H1 (cell line): ENCODE results near the gene RPL22L1. TPM values are rescaled to one million over a fixed set of nuclear protein-coding genes. Genes with fewer than 3 reads are reported as not detected.

Experiments
- CTCF ChIA-PET: fragments of 300-600 bp; sonication (Branson Sonifier 250); formaldehyde crosslinking; loops from one replicate; lab custom pipeline; 2021; ENCODE audit not compliant: partially characterized antibody; lab: Charles Lee
- POLR2A ChIA-PET: fragments of 300-600 bp; sonication (Branson Sonifier 250); formaldehyde crosslinking; loops from one replicate; lab custom pipeline; 2021; ENCODE audit warnings: inconsistent platforms; ENCODE audit not compliant: partially characterized antibody; lab: Charles Lee
- DNase-seq, 2 experiments: peaks; one replicate each; pipeline versions ENCODE4 v3.0.0 to v3.0.0-alpha.2; 2010 to 2022; ENCODE audit warnings: low spot score in 2 of 2, low read depth in 1 of 2, mixed read lengths in 1 of 2
- FAIRE-seq: peaks from 2 replicates; lab custom pipeline; 2011; peaks lifted over from hg19 to GRCh38; lab: Jason Lieb, UNC
- H2AFZ ChIP-seq: 2 replicates; pipeline ENCODE4 v1.8.1; 2012; ENCODE audit warnings: low read length, inconsistent platforms
- H2AK5ac ChIP-seq: 2 replicates; pipeline ENCODE4 v1.6.1; 2013; ENCODE audit warnings: low read depth, low read length
- H2BK120ac ChIP-seq: replicated peaks from 2 replicates; pipeline ENCODE3; 2013; ENCODE audit warnings: low read depth, low read length, inconsistent platforms
- H2BK12ac ChIP-seq: 2 replicates; pipeline ENCODE4 v1.6.1; 2013; ENCODE audit warnings: low read depth, low read length
- H2BK15ac ChIP-seq: 2 replicates; pipeline ENCODE4 v1.6.1; 2013; ENCODE audit warnings: low read length
- H2BK20ac ChIP-seq: 2 replicates; pipeline ENCODE4 v1.6.1; 2013; ENCODE audit warnings: low read length
- H2BK5ac ChIP-seq: 2 replicates; pipeline ENCODE4 v1.6.1; 2013; ENCODE audit warnings: low read depth, low read length
- H3K14ac ChIP-seq: 2 replicates; pipeline ENCODE4 v1.6.1; 2013; ENCODE audit warnings: inconsistent platforms; ENCODE audit not compliant: insufficient read length
- H3K18ac ChIP-seq: 2 replicates; pipeline ENCODE4 v1.6.1; 2013; ENCODE audit warnings: low read length; ENCODE audit errors: extremely low read depth
- H3K23ac ChIP-seq: 2 replicates; pipeline ENCODE4 v1.6.1; 2013; ENCODE audit warnings: inconsistent platforms; ENCODE audit not compliant: insufficient read length
- H3K23me2 ChIP-seq: 2 replicates; pipeline ENCODE4 v1.6.1; 2013; ENCODE audit warnings: low read depth, low read length
- H3K27ac ChIP-seq: 2 replicates; pipeline ENCODE4 v1.6.1; 2011; ENCODE audit warnings: low read depth, low read length, inconsistent platforms
- H3K27me3 ChIP-seq, 4 experiments: replicated peaks in 1 of 4; 1 replicate in 1 of 4; 2 replicates in 3 of 4; pipeline versions ENCODE4 v1.6.1 to v1.8.1; 2011 to 2013; ENCODE audit warnings: low read length in 3 of 4, mild to moderate bottlenecking in 3 of 4, inconsistent platforms in 2 of 4, mixed read lengths in 2 of 4, moderate library complexity in 1 of 4; ENCODE audit not compliant: control insufficient read depth in 3 of 4, insufficient read depth in 3 of 4; ENCODE audit errors: extremely low read depth in 1 of 4
- H3K36me3 ChIP-seq, 4 experiments: 2 replicates each; pipeline versions ENCODE4 v1.6.1 to v1.8.1; 2011 to 2013; ENCODE audit warnings: mild to moderate bottlenecking in 4 of 4, low read length in 3 of 4, moderate library complexity in 2 of 4, control low read depth in 1 of 4, inconsistent platforms in 1 of 4; ENCODE audit not compliant: insufficient read depth in 4 of 4, control insufficient read depth in 2 of 4
- H3K4ac ChIP-seq: replicated peaks from 2 replicates; pipeline ENCODE3; 2013; ENCODE audit warnings: low read length, low read depth, mixed read lengths, inconsistent platforms; ENCODE audit not compliant: insufficient read length
- H3K4me1 ChIP-seq, 4 experiments: replicated peaks in 1 of 4; 1 replicate in 1 of 4; 2 replicates in 3 of 4; pipeline versions ENCODE4 v1.6.1 to v1.8.1; 2011 to 2013; ENCODE audit warnings: low read length in 3 of 4, inconsistent platforms in 2 of 4, mixed read lengths in 1 of 4; ENCODE audit not compliant: insufficient read depth in 4 of 4, control insufficient read depth in 3 of 4
- H3K4me2 ChIP-seq, 2 experiments: 2 replicates each; pipeline versions ENCODE4 v1.6.1 to v1.8.1; 2011 to 2013; ENCODE audit warnings: low read depth in 2 of 2, low read length in 2 of 2, control low read depth in 1 of 2, inconsistent platforms in 1 of 2, mild to moderate bottlenecking in 1 of 2; ENCODE audit not compliant: insufficient read depth in 1 of 2
- H3K4me3 ChIP-seq, 4 experiments: fragments of 200-600, 300-600 bp in 1 of 4; sonication (generic), shearing (Covaris generic), sonication (Bioruptor Twin) in 1 of 4; 2 replicates each; pipeline versions ENCODE4 v1.5.1 to v1.8.1; 2011 to 2016; ENCODE audit warnings: low read length in 4 of 4, low read depth in 3 of 4, control low read depth in 2 of 4, inconsistent platforms in 2 of 4, mild to moderate bottlenecking in 2 of 4, mixed read lengths in 1 of 4, moderate library complexity in 1 of 4; ENCODE audit not compliant: insufficient read depth in 2 of 4; ENCODE audit errors: extremely low read depth in 1 of 4
- H3K56ac ChIP-seq: replicated peaks from 2 replicates; pipeline ENCODE3; 2013; ENCODE audit warnings: low read depth, mild to moderate bottlenecking, mixed read lengths, low read length, inconsistent platforms; ENCODE audit not compliant: insufficient read length
- H3K79me1 ChIP-seq: 2 replicates; pipeline ENCODE4 v1.6.1; 2013; ENCODE audit warnings: low read depth, low read length, control low read depth
- H3K79me2 ChIP-seq, 2 experiments: 2 replicates each; pipeline versions ENCODE4 v1.6.1 to v1.8.1; 2012 to 2013; ENCODE audit warnings: low read length in 2 of 2, mild to moderate bottlenecking in 2 of 2, inconsistent platforms in 1 of 2; ENCODE audit not compliant: insufficient read depth in 2 of 2, control insufficient read depth in 1 of 2
- H3K9ac ChIP-seq, 4 experiments: replicated peaks in 1 of 4; 1 replicate in 1 of 4; 2 replicates in 3 of 4; pipeline versions ENCODE4 v1.6.1 to v1.8.1; 2011 to 2013; ENCODE audit warnings: low read depth in 3 of 4, low read length in 3 of 4, control low read depth in 2 of 4, mild to moderate bottlenecking in 2 of 4, moderate library complexity in 2 of 4, inconsistent platforms in 1 of 4; ENCODE audit errors: extremely low read depth in 1 of 4
- H3K9me3 ChIP-seq, 2 experiments: 2 replicates each; pipeline versions ENCODE4 v1.6.1 to v1.8.1; 2012 to 2013; ENCODE audit warnings: mild to moderate bottlenecking in 2 of 2, moderate library complexity in 2 of 2, control low read depth in 1 of 2, inconsistent platforms in 1 of 2, low read depth in 1 of 2, low read length in 1 of 2, mixed read lengths in 1 of 2; ENCODE audit not compliant: insufficient read depth in 2 of 2
- H4K20me1 ChIP-seq, 2 experiments: replicated peaks in 1 of 2; 2 replicates each; pipeline versions ENCODE3 to v1.8.1; 2011 to 2013; ENCODE audit warnings: inconsistent platforms in 2 of 2, low read length in 2 of 2, mild to moderate bottlenecking in 1 of 2; ENCODE audit not compliant: insufficient read depth in 2 of 2, control insufficient read depth in 1 of 2
- H4K5ac ChIP-seq: 2 replicates; pipeline ENCODE4 v1.6.1; 2013; ENCODE audit warnings: low read length, low read depth, mixed read lengths, inconsistent platforms; ENCODE audit not compliant: insufficient read length
- H4K8ac ChIP-seq: 2 replicates; pipeline ENCODE4 v1.8.0; 2013; ENCODE audit warnings: mild to moderate bottlenecking, moderate library complexity, low read length, inconsistent platforms; ENCODE audit not compliant: insufficient read depth; ENCODE audit errors: extremely low read depth
- H4K91ac ChIP-seq: replicated peaks from 2 replicates; pipeline ENCODE3; 2013; ENCODE audit warnings: low read length, mixed read lengths, inconsistent platforms; ENCODE audit not compliant: insufficient read length
- BACH1 ChIP-seq: IDR thresholded peaks from 2 replicates; pipeline ENCODE4 v1.6.1; 2012; ENCODE audit warnings: low read length, improper control_type of control experiment
- CBX5 ChIP-seq: fragments of 300-800, 300-1000 bp; sonication (generic); IDR thresholded peaks from 2 replicates; pipeline ENCODE4 v1.7.1; 2016; ENCODE audit warnings: antibody characterized with exemption, low read length, low read depth
- GABPA ChIP-seq: IDR thresholded peaks from 2 replicates; pipeline ENCODE4 v1.6.1; 2011; ENCODE audit warnings: mild to moderate bottlenecking, low read length, moderate library complexity, borderline replicate concordance; ENCODE audit not compliant: insufficient read depth
- HDAC2 ChIP-seq, 2 experiments: fragments of 300-600 bp in 1 of 2; sonication (generic) in 1 of 2; IDR thresholded peaks; 2 replicates each; pipeline ENCODE4 v1.6.1; 2011 to 2012; ENCODE audit warnings: low read depth in 2 of 2, low read length in 2 of 2, mild to moderate bottlenecking in 2 of 2, moderate library complexity in 2 of 2, borderline replicate concordance in 1 of 2, inconsistent platforms in 1 of 2
- JUND ChIP-seq: IDR thresholded peaks from 2 replicates; pipeline ENCODE4 v1.6.1; 2011; ENCODE audit warnings: mild to moderate bottlenecking, improper control_type of control experiment, low read length
- KDM1A ChIP-seq: fragments of 200-600, 300-600 bp; sonication (generic); IDR thresholded peaks from 2 replicates; pipeline ENCODE4 v1.7.1; 2016; ENCODE audit warnings: mild to moderate bottlenecking, low read length, borderline replicate concordance
- POU5F1 ChIP-seq: IDR thresholded peaks from 2 replicates; pipeline ENCODE4 v1.6.1; 2011; ENCODE audit warnings: low read depth, mild to moderate bottlenecking, low read length, moderate library complexity
- SP1 ChIP-seq: IDR thresholded peaks from 2 replicates; pipeline ENCODE4 v1.6.1; 2011; ENCODE audit warnings: low read depth, low read length
- SP2 ChIP-seq: IDR thresholded peaks from 2 replicates; pipeline ENCODE4 v1.6.1; 2012; ENCODE audit warnings: mild to moderate bottlenecking, low read length, inconsistent platforms
- WGBS, 2 experiments: shearing (Covaris generic) in 1 of 2; methylation state at CpG; one replicate each; pipeline versions ENCODE4 v1.1.6 to v1.1.7; 2013 to 2015; ENCODE audit warnings: low lambda C conversion rate in 2 of 2, mixed read lengths in 2 of 2, inconsistent platforms in 1 of 2, low coverage in 1 of 2, missing lambda C conversion rate in 1 of 2; ENCODE audit not compliant: insufficient replicate concordance in 2 of 2, insufficient coverage in 1 of 2, insufficient read length in 1 of 2; ENCODE audit errors: extremely low coverage in 1 of 2, missing lambda C conversion rate in 1 of 2; 5-methylcytosine and 5-hydroxymethylcytosine counted together
- polyA plus RNA-seq, 7 experiments: library from polyadenylated mRNA; depleted of rRNA in 3 of 7; stranded (reverse) in 5 of 7; unstranded in 2 of 7; fragments of >200 nt in 5 of 7; fragments of 200-250 nt in 2 of 7; gene quantifications; 1 replicate in 5 of 7; 2 replicates in 1 of 7; 4 replicates in 1 of 7; pipeline versions ENCODE4 v1.2.1 to v1.2.3, GENCODE V29; 2011 to 2013; ENCODE audit warnings: missing spikeins in 2 of 7, mixed read lengths in 2 of 7
- total RNA-seq: library from RNA; stranded (reverse); fragmentation: NEBNext Ultra II Directional; extraction: Animal tissue kit (Norgen Biotek cat#: 25700); gene quantifications from 2 replicates; pipeline ENCODE4 v1.2.1, GENCODE V29; 2021
- TF ChIP-seq, protein P1 (sequence below): IDR thresholded peaks from 2 replicates; pipeline ENCODE4 v1.6.1; 2012; ENCODE audit warnings: inconsistent platforms

The RPL22L1 gene
- total and polyA plus RNA-seq, 2 of the 8 experiments (the other 6 are each of a cell fraction or from before 2014, with no cell fraction given) = 99.9 to 280 TPM

- H2BK12ac ChIP-seq = no peak overlapping the region
- H3K18ac ChIP-seq = no peak overlapping the region
- peaks cover 6 to 36% (median 22%) of the 10 kb centered on the region in 4 experiments for H3K36me3 ChIP-seq
- no peak overlapping the region for H4K5ac ChIP-seq
- no peak overlapping the region for H3K56ac ChIP-seq
- H3K4ac ChIP-seq = no peak overlapping the region
- H3K79me2 ChIP-seq = peaks cover 5 to 25% of the 10 kb centered on the region in 2 experiments; a peak in 3 of 4 replicates
- H2BK20ac ChIP-seq = no peak overlapping the region
- 89% methylated on average over 10 of the region's 10 CpGs; no CpG with 5 or more reads in 1 of the 2 experiments for WGBS, 2 experiments
- no peaks in the 10 kb centered on the region for H3K23me2 ChIP-seq
- FAIRE-seq (no peak), DNase-seq (no peak)
- ChIA-PET POLR2A (interaction anchor here (0.7 to 3.0 kb wide), 13 partner anchors 9 to 54 kb away, joined by 3 to 31 read pairs (median 6); partner anchors contain the start of gene EIF5A2), CTCF (interaction anchor here (0.9 to 2.4 kb wide), 3 partner anchors 16 to 587 kb away, joined by 3 to 11 read pairs (median 9); no protein-coding TSS in a partner anchor)
- H2BK15ac ChIP-seq = no peak overlapping the region
- no peaks in the 10 kb centered on the region for H3K79me1 ChIP-seq
- no peak overlapping the region for H3K4me2 ChIP-seq
- H4K8ac ChIP-seq = no peak overlapping the region
- H2BK120ac ChIP-seq = no peak overlapping the region
- no peaks in the 10 kb centered on the region for H3K9me3 ChIP-seq
- H3K4me1 ChIP-seq = peaks cover 0 to 4% (median 1%) of the 10 kb centered on the region in 4 experiments; a peak in 5 of 7 replicates
- H3K27me3 ChIP-seq = no peaks in the 10 kb centered on the region
- no peak overlapping the region for H3K27ac ChIP-seq
- H2AK5ac ChIP-seq = no peak overlapping the region
- H2BK5ac ChIP-seq = no peak overlapping the region
- no peak overlapping the region for H2AFZ ChIP-seq
- no peak overlapping the region for H3K9ac ChIP-seq
- no peak overlapping the region for H3K4me3 ChIP-seq
- H4K91ac ChIP-seq = no peak overlapping the region
- no peak overlapping the region for H3K23ac ChIP-seq
- H3K14ac ChIP-seq = no peak overlapping the region
- peaks cover 2 to 5% of the 10 kb centered on the region in 2 experiments for H4K20me1 ChIP-seq
- no peak for TF ChIP-seq KDM1A
- TF ChIP-seq CBX5 = no peak
- no peak for TF ChIP-seq BACH1
- no peak for TF ChIP-seq SP2
- no peak for TF ChIP-seq POU5F1
- no peak for TF ChIP-seq SP1
- TF ChIP-seq JUND = no peak
- TF ChIP-seq, protein P1, sequence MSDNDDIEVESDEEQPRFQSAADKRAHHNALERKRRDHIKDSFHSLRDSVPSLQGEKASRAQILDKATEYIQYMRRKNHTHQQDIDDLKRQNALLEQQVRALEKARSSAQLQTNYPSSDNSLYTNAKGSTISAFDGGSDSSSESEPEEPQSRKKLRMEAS = no peak
- TF ChIP-seq GABPA = no peak
- TF ChIP-seq HDAC2 (IDR thresholded peaks at IDR 0.05; ENCODE audit: borderline replicate concordance in 1 of 2, low read depth in 2 of 2, low read length in 2 of 2) = no peak
Measured at GRCh38 chr3:170865209-170866094, 4.5 kb downstream of the RPL22L1 start.
